Measurements from ENCODE around the gene DNAJB4.

GRCh38 chr1:78054559-78054958, 49.8 kb downstream of the DNAJB4 start:
- TF ChIP-seq, protein P1, sequence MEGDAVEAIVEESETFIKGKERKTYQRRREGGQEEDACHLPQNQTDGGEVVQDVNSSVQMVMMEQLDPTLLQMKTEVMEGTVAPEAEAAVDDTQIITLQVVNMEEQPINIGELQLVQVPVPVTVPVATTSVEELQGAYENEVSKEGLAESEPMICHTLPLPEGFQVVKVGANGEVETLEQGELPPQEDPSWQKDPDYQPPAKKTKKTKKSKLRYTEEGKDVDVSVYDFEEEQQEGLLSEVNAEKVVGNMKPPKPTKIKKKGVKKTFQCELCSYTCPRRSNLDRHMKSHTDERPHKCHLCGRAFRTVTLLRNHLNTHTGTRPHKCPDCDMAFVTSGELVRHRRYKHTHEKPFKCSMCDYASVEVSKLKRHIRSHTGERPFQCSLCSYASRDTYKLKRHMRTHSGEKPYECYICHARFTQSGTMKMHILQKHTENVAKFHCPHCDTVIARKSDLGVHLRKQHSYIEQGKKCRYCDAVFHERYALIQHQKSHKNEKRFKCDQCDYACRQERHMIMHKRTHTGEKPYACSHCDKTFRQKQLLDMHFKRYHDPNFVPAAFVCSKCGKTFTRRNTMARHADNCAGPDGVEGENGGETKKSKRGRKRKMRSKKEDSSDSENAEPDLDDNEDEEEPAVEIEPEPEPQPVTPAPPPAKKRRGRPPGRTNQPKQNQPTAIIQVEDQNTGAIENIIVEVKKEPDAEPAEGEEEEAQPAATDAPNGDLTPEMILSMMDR (IDR thresholded peaks at IDR 0.05) = no peak
- no peak for TF ChIP-seq EZH2 (IDR thresholded peaks at IDR 0.05; ENCODE audit: borderline replicate concordance, insufficient read depth, low read depth, low read length, poor library complexity, severe bottlenecking)

Measured in B cell (primary cell).